A549 (cell line): Measurements from ENCODE around the gene GPM6B. TPM values are rescaled to one million over a fixed set of nuclear protein-coding genes. Genes with fewer than 3 reads are reported as not detected.
A peak's percentile ranks its signal among the peaks of the same experiment; 100 is the strongest.

Source experiments
- ATAC-seq, 2 experiments: fragments of 200-7000 bp in 1 of 2; fragments of >200 bp in 1 of 2; cut with Nextera tagmentation in 1 of 2; cut with Tn5 transposase in 1 of 2; 3 replicates each; pipeline versions ENCODE4 v1.8.0 to v1.9.1; 2018 to 2020; ENCODE audit warnings: mild to moderate bottlenecking in 1 of 2, moderate library complexity in 1 of 2
- CTCF ChIA-PET: fragments of 300-600 bp; sonication (Branson Sonifier 250); formaldehyde crosslinking; extraction: SDS; loops from one replicate; lab custom pipeline; 2021; ENCODE audit warnings: antibody characterized with exemption, inconsistent platforms; lab: Yijun Ruan, JAX
- POLR2A ChIA-PET: fragments of 350-600 bp; formaldehyde crosslinking; extraction: SDS; loops from one replicate; lab custom pipeline; 2021; ENCODE audit warnings: antibody characterized with exemption, inconsistent platforms; lab: Yijun Ruan, JAX
- DNase-seq, 2 experiments: peaks; one replicate each; pipeline versions ENCODE4 v3.0.0 to v3.0.0-alpha.2; 2011 to 2016; ENCODE audit warnings: low read depth in 1 of 2, low spot score in 1 of 2
- FAIRE-seq: peaks from 2 replicates; lab custom pipeline; 2011; peaks lifted over from hg19 to GRCh38; lab: Jason Lieb, UNC
- H3K27ac ChIP-seq, 2 experiments: fragments of >200 bp; sonication (Bioruptor Twin); formaldehyde crosslinking; 3 replicates each; pipeline ENCODE4 v1.5.1; 2016 to 2017
- H3K4me1 ChIP-seq: fragments of >200 bp; sonication (Bioruptor Twin); formaldehyde crosslinking; 3 replicates; pipeline ENCODE4 v1.6.1; 2016
- H3K4me2 ChIP-seq: fragments of >200 bp; sonication (Bioruptor Twin); formaldehyde crosslinking; 3 replicates; pipeline ENCODE4 v1.6.1; 2016
- H3K4me3 ChIP-seq: fragments of >200 bp; sonication (Bioruptor Twin); formaldehyde crosslinking; 3 replicates; pipeline ENCODE4 v1.5.1; 2016
- H3K9me3 ChIP-seq: fragments of >200 bp; sonication (Bioruptor Twin); formaldehyde crosslinking; 3 replicates; pipeline ENCODE4 v1.6.1; 2016
- ATOH8 ChIP-seq: fragments of 250-450 bp; sonication (Bioruptor Pico); IDR thresholded peaks from 2 replicates; pipeline ENCODE4 v1.5.0; 2020; ENCODE audit warnings: low read depth, mild to moderate bottlenecking, moderate library complexity
- BCL3 ChIP-seq: fragments of >200 bp; sonication (Bioruptor Twin); formaldehyde crosslinking; IDR thresholded peaks from 3 replicates; pipeline ENCODE4 v1.6.1; 2016
- CBX2 ChIP-seq: fragments of 200-600 bp; sonication (generic); IDR thresholded peaks from 2 replicates; pipeline ENCODE4 v1.6.1; 2016; ENCODE audit warnings: low read depth, mild to moderate bottlenecking, borderline replicate concordance
- CBX8 ChIP-seq: fragments of 200-600 bp; sonication (generic); IDR thresholded peaks from 2 replicates; pipeline ENCODE4 v1.6.1; 2016
- EHF ChIP-seq: fragments of 250-450 bp; sonication (Bioruptor Pico); IDR thresholded peaks from 2 replicates; pipeline ENCODE4 v1.5.0; 2020; ENCODE audit warnings: mild to moderate bottlenecking
- ESRRA ChIP-seq: fragments of 150-350 bp; IDR thresholded peaks from 2 replicates; pipeline ENCODE4 v1.6.1; 2014; ENCODE audit warnings: mild to moderate bottlenecking, low read length, borderline replicate concordance
- HES2 ChIP-seq: fragments of >200 bp; sonication (Bioruptor Twin); formaldehyde crosslinking; IDR thresholded peaks from 2 replicates; pipeline ENCODE4 v1.6.1; 2016
- HOXB5 ChIP-seq: fragments of 250-450 bp; sonication (Bioruptor Pico); IDR thresholded peaks from 2 replicates; pipeline ENCODE4 v1.5.0; 2020; ENCODE audit warnings: mild to moderate bottlenecking, moderate library complexity
- MAZ ChIP-seq: fragments of 150-350 bp; IDR thresholded peaks from 2 replicates; pipeline ENCODE4 v1.6.1; 2014; ENCODE audit warnings: antibody characterized with exemption, low read depth, low read length, borderline replicate concordance
- MYC ChIP-seq: IDR thresholded peaks from 2 replicates; pipeline ENCODE4 v1.6.1; 2012; ENCODE audit warnings: mild to moderate bottlenecking, inconsistent platforms, low read length, improper control_type of control experiment, borderline replicate concordance
- NFE2L2 ChIP-seq: fragments of 150-350 bp; conservative IDR thresholded peaks from 2 replicates; pipeline ENCODE4 v1.6.1; 2014; ENCODE audit warnings: low read length
- PHF8 ChIP-seq: fragments of 200-600 bp; sonication (generic); IDR thresholded peaks from 2 replicates; pipeline ENCODE4 v1.6.1; 2016; ENCODE audit warnings: low read depth, mild to moderate bottlenecking, antibody characterized with exemption, moderate library complexity, borderline replicate concordance
- POLR2AphosphoS2 ChIP-seq: conservative IDR thresholded peaks from 2 replicates; pipeline ENCODE4 v1.6.1; 2012; ENCODE audit warnings: low read length, improper control_type of control experiment, inconsistent platforms
- RARB ChIP-seq: fragments of 250-450 bp; sonication (Bioruptor Pico); IDR thresholded peaks from 2 replicates; pipeline ENCODE4 v1.8.0; 2021; ENCODE audit warnings: mild to moderate bottlenecking, moderate library complexity
- SREBF2 ChIP-seq: fragments of 450-650 bp; IDR thresholded peaks from 2 replicates; pipeline ENCODE4 v1.6.1; 2014; ENCODE audit warnings: mild to moderate bottlenecking, moderate library complexity
- TFCP2L1 ChIP-seq: fragments of 250-450 bp; sonication (Bioruptor Pico); IDR thresholded peaks from 2 replicates; pipeline ENCODE4 v1.5.0; 2021; ENCODE audit warnings: mild to moderate bottlenecking
- TP53 ChIP-seq: fragments of 250-450 bp; sonication (Bioruptor Pico); IDR thresholded peaks from 2 replicates; pipeline ENCODE4 v1.5.0; 2021; ENCODE audit warnings: mild to moderate bottlenecking, moderate library complexity
- USF2 ChIP-seq: fragments of 450-650 bp; IDR thresholded peaks from 2 replicates; pipeline ENCODE4 v1.6.1; 2014; ENCODE audit warnings: antibody characterized with exemption
- WGBS: methylation state at CpG from one replicate; pipeline ENCODE4 v1.1.6; 2017; ENCODE audit errors: missing lambda C conversion rate; 5-methylcytosine and 5-hydroxymethylcytosine counted together
- polyA plus RNA-seq, 4 experiments: library from polyadenylated mRNA; depleted of rRNA in 3 of 4; stranded (reverse); fragments of >200 nt; fragmentation: RNase III in 1 of 4; extraction: RNeasy Plus Mini Kit Qiagen cat#74134 plus additional on column Dnase treatment in 1 of 4; gene quantifications; 2 replicates in 3 of 4; 3 replicates in 1 of 4; pipeline ENCODE4 v1.2.3, GENCODE V29; 2011 to 2017

The GPM6B gene
- polyA plus RNA-seq, 2 of the 4 experiments (the other 2 are of a cell fraction): 0.05 to 0.10 TPM

- TF ChIP-seq USF2 (no peak), SREBF2 (no peak)
Measured at GRCh38 chrX:13854003-13854402, 37.1 kb upstream of the GPM6B start (continued).

GRCh38 chrX:13852001-13852695, 35.3 kb upstream of the GPM6B start:
- H3K27ac ChIP-seq: no peak overlapping the region
- ATAC-seq: peak in 1 of 2 experiments; percentile 59; a peak in 2 of 6 replicates
- peak; percentile 68 for FAIRE-seq
- DNase-seq: no peak
- H3K9me3 ChIP-seq: no peaks in the 10 kb centered on the region
- no peaks in the 10 kb centered on the region for H3K4me1 ChIP-seq
- ChIA-PET CTCF (interaction anchor here (0.6 to 1.6 kb wide), 2 partner anchors 16 to 1255 kb away, joined by 3 read pairs; no protein-coding TSS in a partner anchor), POLR2A (no interaction called here)
- 8% methylated on average over 4 of the region's 4 CpGs for whole genome bisulfite sequencing
- no peak overlapping the region for H3K4me3 ChIP-seq
- H3K4me2 ChIP-seq: no peak overlapping the region
- TF ChIP-seq CBX8 (no peak), MYC (no peak), CBX2 (no peak)

- H3K4me3 ChIP-seq: no peak overlapping the region
- no peak for TF ChIP-seq EHF
- no peak for TF ChIP-seq PHF8
- no peak for TF ChIP-seq POLR2AphosphoS2
- no peak for TF ChIP-seq TP53 (CRISPR knock-in tag)
- TF ChIP-seq NFE2L2: no peak
- TF ChIP-seq HOXB5: no peak
- TF ChIP-seq BCL3: no peak
- TF ChIP-seq RARB: no peak
- no peak for TF ChIP-seq MAZ
- no peak for TF ChIP-seq ESRRA
- no peak for TF ChIP-seq HES2
- TF ChIP-seq TFCP2L1: no peak
- no peak for TF ChIP-seq ATOH8 (CRISPR knock-in tag)
- H3K9me3 ChIP-seq: no peaks in the 10 kb centered on the region
- 25% methylated on average over 8 of the region's 8 CpGs for WGBS
- no peak overlapping the region for H3K27ac ChIP-seq
- no peak overlapping the region for H3K4me2 ChIP-seq
- DNase-seq (no peak), FAIRE-seq (no peak), ATAC-seq (no peak)
- ChIA-PET POLR2A (no interaction called here), CTCF (no interaction called here)
- H3K4me1 ChIP-seq: no peaks in the 10 kb centered on the region
Measured at GRCh38 chrX:13845721-13846378, 29.0 kb upstream of the GPM6B start.
